ENCODE data around the gene IL17F.
"Not testable (repeated sequence)": the region's sequence is repeated elsewhere in the genome, so short reads cannot be mapped to it uniquely, and the experiment has no call there.

Gene IL17F

GRCh38 chr6:52243282-52243893 lies 912 bp downstream of the IL17F start:
- DNase-seq, result no peak

- no peak for DNase-seq
Measured at GRCh38 chr6:52241819-52242218, 2.5 kb downstream of the IL17F start.

GRCh38 chr6:52233975-52234823 lies 10.1 kb downstream of the IL17F start:
- DNase-seq, result peak; percentile 70

- no peak for DNase-seq
Measured at GRCh38 chr6:52233005-52233404, 11.3 kb downstream of the IL17F start.

- DNase-seq, result no peak
Measured at GRCh38 chr6:52231406-52232127, 12.7 kb downstream of the IL17F start.

- no peak for DNase-seq
Measured at GRCh38 chr6:52230685-52231084, 13.6 kb downstream of the IL17F start.

- no peak for DNase-seq
Measured at GRCh38 chr6:52227495-52227894, 16.8 kb downstream of the IL17F start.

GRCh38 chr6:52221302-52221701 lies 23.0 kb downstream of the IL17F start:
- no peak for DNase-seq

- DNase-seq, result no peak
Measured at GRCh38 chr6:52217761-52218160, 26.5 kb downstream of the IL17F start.

- DNase-seq, result no peak
Measured at GRCh38 chr6:52216932-52217575, 27.2 kb downstream of the IL17F start.

- DNase-seq, result no peak
Measured at GRCh38 chr6:52215787-52216186, 28.5 kb downstream of the IL17F start.

- DNase-seq, result no peak
Measured at GRCh38 chr6:52213127-52213526, 31.2 kb downstream of the IL17F start.

GRCh38 chr6:52210227-52210626 lies 34.1 kb downstream of the IL17F start:
- DNase-seq, result no peak

- no peak for DNase-seq
Measured at GRCh38 chr6:52209770-52210169, 34.5 kb downstream of the IL17F start.

- no peak for DNase-seq
Measured at GRCh38 chr6:52208612-52209011, 35.7 kb downstream of the IL17F start.

GRCh38 chr6:52207066-52207465 lies 37.2 kb downstream of the IL17F start:
- no peak for DNase-seq

GRCh38 chr6:52201493-52201892 lies 42.8 kb downstream of the IL17F start:
- DNase-seq, result no peak

GRCh38 chr6:52201046-52201445 lies 43.3 kb downstream of the IL17F start:
- no peak for DNase-seq

- DNase-seq, result not testable (repeated sequence)
Measured at GRCh38 chr6:52200088-52200487, 44.2 kb downstream of the IL17F start.

GRCh38 chr6:52195886-52196285 lies 48.4 kb downstream of the IL17F start:
- no peak for DNase-seq

- no peak for DNase-seq
Measured at GRCh38 chr6:52191824-52192223, 52.5 kb downstream of the IL17F start.

GRCh38 chr6:52190409-52190808 lies 53.9 kb downstream of the IL17F start:
- no peak for DNase-seq

GRCh38 chr6:52189974-52190373 lies 54.3 kb downstream of the IL17F start:
- DNase-seq, result no peak
